ENCODE data around the gene MYL2.

DNA sequence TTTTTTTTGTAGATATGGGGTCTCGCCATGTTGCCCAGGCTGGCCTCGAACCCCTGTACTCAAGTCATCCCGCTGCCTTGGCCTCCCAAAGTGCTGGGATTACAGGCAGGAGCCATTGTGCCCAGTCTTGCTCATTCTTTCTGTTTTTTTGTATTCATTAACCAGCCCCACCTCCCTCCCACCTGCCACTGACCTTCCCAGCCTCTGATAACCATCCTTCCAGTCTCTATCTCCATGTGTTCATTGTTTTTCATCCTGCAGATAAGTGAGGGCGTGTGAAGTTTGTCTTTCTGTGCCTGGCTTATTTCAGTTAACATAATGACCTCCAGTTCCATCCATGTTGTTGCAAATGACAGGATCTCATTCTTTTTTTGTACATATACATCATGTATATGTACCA lies 19.0 kb downstream of the MYL2 start:
- TF ChIP-seq, protein P1, sequence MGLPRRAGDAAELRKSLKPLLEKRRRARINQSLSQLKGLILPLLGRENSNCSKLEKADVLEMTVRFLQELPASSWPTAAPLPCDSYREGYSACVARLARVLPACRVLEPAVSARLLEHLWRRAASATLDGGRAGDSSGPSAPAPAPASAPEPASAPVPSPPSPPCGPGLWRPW (IDR thresholded peaks at IDR 0.05): no peak
- TF ChIP-seq, protein P2, sequence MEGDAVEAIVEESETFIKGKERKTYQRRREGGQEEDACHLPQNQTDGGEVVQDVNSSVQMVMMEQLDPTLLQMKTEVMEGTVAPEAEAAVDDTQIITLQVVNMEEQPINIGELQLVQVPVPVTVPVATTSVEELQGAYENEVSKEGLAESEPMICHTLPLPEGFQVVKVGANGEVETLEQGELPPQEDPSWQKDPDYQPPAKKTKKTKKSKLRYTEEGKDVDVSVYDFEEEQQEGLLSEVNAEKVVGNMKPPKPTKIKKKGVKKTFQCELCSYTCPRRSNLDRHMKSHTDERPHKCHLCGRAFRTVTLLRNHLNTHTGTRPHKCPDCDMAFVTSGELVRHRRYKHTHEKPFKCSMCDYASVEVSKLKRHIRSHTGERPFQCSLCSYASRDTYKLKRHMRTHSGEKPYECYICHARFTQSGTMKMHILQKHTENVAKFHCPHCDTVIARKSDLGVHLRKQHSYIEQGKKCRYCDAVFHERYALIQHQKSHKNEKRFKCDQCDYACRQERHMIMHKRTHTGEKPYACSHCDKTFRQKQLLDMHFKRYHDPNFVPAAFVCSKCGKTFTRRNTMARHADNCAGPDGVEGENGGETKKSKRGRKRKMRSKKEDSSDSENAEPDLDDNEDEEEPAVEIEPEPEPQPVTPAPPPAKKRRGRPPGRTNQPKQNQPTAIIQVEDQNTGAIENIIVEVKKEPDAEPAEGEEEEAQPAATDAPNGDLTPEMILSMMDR (IDR thresholded peaks at IDR 0.05): no peak
- TF ChIP-seq, protein P3, sequence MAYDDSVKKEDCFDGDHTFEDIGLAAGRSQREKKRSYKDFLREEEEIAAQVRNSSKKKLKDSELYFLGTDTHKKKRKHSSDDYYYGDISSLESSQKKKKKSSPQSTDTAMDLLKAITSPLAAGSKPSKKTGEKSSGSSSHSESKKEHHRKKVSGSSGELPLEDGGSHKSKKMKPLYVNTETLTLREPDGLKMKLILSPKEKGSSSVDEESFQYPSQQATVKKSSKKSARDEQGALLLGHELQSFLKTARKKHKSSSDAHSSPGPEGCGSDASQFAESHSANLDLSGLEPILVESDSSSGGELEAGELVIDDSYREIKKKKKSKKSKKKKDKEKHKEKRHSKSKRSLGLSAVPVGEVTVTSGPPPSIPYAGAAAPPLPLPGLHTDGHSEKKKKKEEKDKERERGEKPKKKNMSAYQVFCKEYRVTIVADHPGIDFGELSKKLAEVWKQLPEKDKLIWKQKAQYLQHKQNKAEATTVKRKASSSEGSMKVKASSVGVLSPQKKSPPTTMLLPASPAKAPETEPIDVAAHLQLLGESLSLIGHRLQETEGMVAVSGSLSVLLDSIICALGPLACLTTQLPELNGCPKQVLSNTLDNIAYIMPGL (CRISPR knock-in tag; IDR thresholded peaks at IDR 0.05; ENCODE audit: borderline replicate concordance): no peak
- TF ChIP-seq ZFP36 (IDR thresholded peaks at IDR 0.05; ENCODE audit: borderline replicate concordance, partially characterized antibody) (no peak), HOXA7 (CRISPR knock-in tag; IDR thresholded peaks at IDR 0.05) (no peak), NPAS2 (CRISPR knock-in tag; IDR thresholded peaks at IDR 0.05; ENCODE audit: borderline replicate concordance) (no peak), MYC (IDR thresholded peaks at IDR 0.05; ENCODE audit: borderline replicate concordance, low read length) (no peak)
- TF ChIP-seq, protein P4, sequence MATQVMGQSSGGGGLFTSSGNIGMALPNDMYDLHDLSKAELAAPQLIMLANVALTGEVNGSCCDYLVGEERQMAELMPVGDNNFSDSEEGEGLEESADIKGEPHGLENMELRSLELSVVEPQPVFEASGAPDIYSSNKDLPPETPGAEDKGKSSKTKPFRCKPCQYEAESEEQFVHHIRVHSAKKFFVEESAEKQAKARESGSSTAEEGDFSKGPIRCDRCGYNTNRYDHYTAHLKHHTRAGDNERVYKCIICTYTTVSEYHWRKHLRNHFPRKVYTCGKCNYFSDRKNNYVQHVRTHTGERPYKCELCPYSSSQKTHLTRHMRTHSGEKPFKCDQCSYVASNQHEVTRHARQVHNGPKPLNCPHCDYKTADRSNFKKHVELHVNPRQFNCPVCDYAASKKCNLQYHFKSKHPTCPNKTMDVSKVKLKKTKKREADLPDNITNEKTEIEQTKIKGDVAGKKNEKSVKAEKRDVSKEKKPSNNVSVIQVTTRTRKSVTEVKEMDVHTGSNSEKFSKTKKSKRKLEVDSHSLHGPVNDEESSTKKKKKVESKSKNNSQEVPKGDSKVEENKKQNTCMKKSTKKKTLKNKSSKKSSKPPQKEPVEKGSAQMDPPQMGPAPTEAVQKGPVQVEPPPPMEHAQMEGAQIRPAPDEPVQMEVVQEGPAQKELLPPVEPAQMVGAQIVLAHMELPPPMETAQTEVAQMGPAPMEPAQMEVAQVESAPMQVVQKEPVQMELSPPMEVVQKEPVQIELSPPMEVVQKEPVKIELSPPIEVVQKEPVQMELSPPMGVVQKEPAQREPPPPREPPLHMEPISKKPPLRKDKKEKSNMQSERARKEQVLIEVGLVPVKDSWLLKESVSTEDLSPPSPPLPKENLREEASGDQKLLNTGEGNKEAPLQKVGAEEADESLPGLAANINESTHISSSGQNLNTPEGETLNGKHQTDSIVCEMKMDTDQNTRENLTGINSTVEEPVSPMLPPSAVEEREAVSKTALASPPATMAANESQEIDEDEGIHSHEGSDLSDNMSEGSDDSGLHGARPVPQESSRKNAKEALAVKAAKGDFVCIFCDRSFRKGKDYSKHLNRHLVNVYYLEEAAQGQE (IDR thresholded peaks at IDR 0.05): no peak
